Measurements from ENCODE around the gene GPR3. TPM values are rescaled to one million over a fixed set of nuclear protein-coding genes. Genes with fewer than 3 reads are reported as not detected.

The GPR3 gene
- total RNA-seq, 1 donor from 2014 or later = 0.71 TPM

DNA sequence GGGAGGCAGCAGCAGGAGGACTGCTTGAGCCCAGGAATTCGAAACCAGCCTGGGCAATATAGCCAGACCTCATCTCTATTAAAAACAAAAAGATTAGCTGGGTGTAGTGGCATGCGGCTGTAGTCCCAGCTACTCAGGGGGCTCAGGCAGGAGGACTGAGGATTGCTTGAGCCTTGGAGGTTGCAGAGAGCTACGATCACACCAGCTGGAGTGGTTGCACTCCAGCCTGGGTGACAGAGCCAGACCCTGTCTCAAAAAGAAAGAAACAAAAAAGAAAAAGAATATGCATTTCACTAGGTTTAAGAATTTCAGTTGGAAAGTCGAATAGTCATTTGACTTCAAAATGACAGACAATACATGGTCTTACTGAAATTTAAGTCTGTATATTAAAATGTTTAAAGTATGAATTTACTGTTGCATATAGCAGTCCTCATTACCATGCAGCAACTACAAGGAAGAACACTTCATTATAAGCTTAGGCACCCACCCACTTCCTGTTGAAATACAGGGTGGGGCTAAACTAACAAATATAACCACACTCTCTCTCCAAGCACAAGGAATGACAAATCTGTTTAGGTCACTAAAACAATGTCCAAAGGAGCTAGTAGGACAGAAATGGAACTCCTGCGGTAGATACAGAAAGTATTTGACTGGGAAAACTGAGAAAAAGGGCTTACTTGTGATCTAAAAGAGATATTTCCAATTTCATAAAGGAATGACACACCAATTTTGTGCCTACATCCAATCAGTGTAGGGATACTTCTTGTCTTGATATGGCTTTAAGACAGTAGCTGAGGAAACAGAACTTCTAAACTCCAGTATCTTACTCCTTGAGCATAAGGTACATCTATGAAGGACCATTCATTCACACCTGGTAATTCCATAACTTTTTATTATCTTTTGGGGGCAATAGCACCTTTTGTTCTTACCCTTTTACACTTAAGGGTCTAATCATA is 44.1 kb downstream of the GPR3 start:
- DNase-seq (ENCODE audit: low spot score) (no peak), ATAC-seq (peak; percentile 79)
- intact Hi-C loops (cut with DNase I) = no loop called here

DNA sequence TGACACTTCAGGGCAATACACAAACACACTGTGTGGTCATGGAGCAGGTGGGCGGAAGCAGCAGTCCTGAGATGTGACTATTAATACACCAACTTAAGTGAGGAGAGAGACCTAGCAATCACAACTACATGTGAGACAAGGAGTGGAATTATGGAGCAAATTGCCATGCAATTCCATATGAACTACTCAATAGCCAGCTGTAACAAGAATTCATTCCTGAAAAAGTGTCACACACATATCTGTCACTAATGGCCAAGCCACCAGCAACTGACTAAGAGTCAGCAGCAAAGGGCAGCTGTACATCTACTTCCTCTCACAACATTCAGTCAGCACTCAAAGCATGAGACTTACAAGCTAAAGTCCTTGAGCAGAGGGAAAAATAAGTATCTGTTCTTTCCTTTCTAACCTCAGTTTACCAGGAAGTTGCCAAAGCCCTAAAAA is 46.2 kb downstream of the GPR3 start:
- ATAC-seq (no peak), DNase-seq (ENCODE audit: low spot score) (no peak)
- intact Hi-C loops (cut with DNase I) = no loop called here

DNA sequence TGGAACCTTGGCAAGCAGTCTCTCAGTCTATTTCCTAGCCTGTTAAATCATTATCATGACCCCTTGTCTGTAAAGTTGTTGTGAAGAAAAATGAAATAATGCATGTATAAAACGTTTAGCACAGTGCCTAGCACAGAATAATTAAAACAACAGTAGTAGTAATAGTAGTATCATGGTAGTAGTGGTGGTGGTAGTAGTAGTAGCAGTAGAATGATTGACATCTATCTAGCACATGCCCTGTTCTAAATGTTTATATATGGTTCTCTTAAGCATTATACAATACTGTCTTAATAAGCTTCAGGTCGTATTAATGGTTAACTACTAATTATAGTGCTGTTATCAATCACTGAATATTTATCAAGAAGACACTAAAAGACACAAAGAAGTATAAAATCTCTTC is 46.7 kb downstream of the GPR3 start:
- ATAC-seq (no peak), DNase-seq (ENCODE audit: low spot score) (no peak)
- intact Hi-C loops (cut with DNase I) = no loop called here

DNA sequence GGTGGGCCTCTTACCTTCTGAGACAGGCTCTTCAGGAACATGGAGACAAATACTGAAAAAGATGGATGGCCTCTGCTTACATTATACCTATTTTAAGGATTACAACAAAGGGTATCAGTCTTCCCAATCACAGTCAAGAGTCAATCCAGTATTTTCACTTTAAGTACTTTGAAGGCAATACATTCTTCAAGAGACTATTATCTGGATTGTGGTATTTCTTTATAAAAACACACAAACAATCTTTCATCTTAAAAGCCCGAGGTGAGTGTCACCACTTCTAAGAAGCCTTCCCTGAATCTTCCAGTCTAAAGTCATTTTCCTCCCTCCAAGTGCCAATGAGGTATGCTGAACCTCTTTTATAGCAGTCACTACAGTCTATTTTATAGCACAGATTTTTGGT is 52.2 kb downstream of the GPR3 start:
- intact Hi-C loops (cut with DNase I) = no loop called here
- DNase-seq (ENCODE audit: low spot score) (no peak), ATAC-seq (no peak)

Other genes starting within 250 kb of the GPR3 start
- gene SLC9A1, start 237.5 kb upstream of the GPR3 start, total RNA-seq = 17.3 TPM
- gene WDTC1, start 158.0 kb upstream of the GPR3 start, total RNA-seq = 39.6 TPM
- gene TMEM222, start 70.5 kb upstream of the GPR3 start, total RNA-seq = 37.8 TPM
- 3.5 TPM for gene SYTL1, start 50.6 kb upstream of the GPR3 start, total RNA-seq
- gene MAP3K6, start 25.7 kb upstream of the GPR3 start, total RNA-seq = 88.4 TPM
- 1.2 TPM for gene FCN3, start 17.8 kb upstream of the GPR3 start, total RNA-seq
- not detected for gene CD164L2, start 9.3 kb upstream of the GPR3 start, total RNA-seq
- gene WASF2, start 97.5 kb downstream of the GPR3 start, total RNA-seq = 183 TPM
- 61.9 TPM for gene AHDC1, start 211.5 kb downstream of the GPR3 start, total RNA-seq
- gene FGR, start 242.6 kb downstream of the GPR3 start, total RNA-seq = 15.3 TPM